T47D (cell line): Measurements from ENCODE around the gene RUNDC1.
A peak's percentile ranks its signal among the peaks of the same experiment; 100 is the strongest.

ENCODE experiments used
- DNase-seq, 2 experiments: peaks; one replicate each; pipeline versions ENCODE4 v3.0.0 to v3.0.0-alpha.2; 2011 to 2012; ENCODE audit warnings: low read depth in 1 of 2, low spot score in 1 of 2
- JUND ChIP-seq: IDR thresholded peaks from 2 replicates; pipeline ENCODE4 v1.6.1; 2012; ENCODE audit warnings: low read depth
- in situ Hi-C: cut with HindIII; loops from 2 replicates; pipeline ENCODE4 v1.10.0; 2016; ENCODE audit warnings: low sequenced_read_pairs, low pct_unique_long_range_greater_than_20kb

Gene RUNDC1

DNA sequence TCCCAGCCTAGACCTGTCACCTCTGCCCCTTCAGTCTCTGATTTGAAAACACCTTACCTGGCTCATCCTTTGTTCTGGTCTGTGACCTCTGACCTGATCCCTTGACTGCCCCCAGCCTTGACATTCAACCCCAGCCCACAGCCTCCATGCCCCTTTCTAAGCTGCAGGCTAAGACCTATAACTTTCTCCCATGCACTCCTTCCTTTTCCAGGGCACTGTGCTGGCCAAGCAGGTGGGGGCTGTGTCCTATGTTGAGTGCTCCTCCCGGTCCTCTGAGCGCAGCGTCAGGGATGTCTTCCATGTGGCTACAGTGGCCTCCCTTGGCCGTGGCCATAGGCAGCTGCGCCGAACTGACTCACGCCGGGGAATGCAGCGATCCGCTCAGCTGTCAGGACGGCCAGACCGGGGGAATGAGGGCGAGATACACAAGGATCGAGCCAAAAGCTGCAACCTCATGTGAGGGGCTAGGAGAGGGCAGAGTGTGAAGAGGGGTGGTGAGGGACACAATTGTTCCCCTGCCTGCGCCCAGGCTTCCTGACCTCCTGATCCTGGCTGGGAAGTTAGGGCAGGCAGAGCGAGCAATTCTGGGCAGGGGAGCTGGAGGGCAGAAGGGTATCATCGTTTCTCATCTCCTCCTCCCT is 48.0 kb downstream of the RUNDC1 start:
- no peak for DNase-seq
- no peak for TF ChIP-seq JUND
- in situ Hi-C loops = no loop called here

- in situ Hi-C loops = no loop called here
- no peak for TF ChIP-seq JUND
- no peak for DNase-seq
Measured at GRCh38 chr17:43030137-43030767, 49.9 kb downstream of the RUNDC1 start.

DNA sequence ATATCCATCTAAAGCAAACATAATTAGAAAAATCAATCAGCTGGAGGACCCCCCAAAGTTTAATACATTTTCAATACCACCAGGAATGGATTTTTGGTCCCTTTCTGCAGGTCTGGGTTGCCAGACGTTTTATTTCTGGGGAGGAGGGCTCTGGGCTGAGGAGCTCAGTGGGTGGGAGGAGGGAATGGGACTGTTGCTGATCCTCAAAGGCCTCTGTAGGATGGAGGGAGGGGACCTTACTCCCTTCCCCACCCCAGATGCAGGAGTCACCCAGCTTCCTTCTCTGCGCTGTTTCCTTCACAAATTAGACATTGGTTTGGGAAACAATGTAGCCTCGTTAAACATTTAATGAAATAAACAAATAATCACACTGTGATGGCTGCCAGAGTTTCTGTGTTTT is 51.3 kb downstream of the RUNDC1 start:
- in situ Hi-C loops = no loop called here
- DNase-seq = no peak
- no peak for TF ChIP-seq JUND

DNA sequence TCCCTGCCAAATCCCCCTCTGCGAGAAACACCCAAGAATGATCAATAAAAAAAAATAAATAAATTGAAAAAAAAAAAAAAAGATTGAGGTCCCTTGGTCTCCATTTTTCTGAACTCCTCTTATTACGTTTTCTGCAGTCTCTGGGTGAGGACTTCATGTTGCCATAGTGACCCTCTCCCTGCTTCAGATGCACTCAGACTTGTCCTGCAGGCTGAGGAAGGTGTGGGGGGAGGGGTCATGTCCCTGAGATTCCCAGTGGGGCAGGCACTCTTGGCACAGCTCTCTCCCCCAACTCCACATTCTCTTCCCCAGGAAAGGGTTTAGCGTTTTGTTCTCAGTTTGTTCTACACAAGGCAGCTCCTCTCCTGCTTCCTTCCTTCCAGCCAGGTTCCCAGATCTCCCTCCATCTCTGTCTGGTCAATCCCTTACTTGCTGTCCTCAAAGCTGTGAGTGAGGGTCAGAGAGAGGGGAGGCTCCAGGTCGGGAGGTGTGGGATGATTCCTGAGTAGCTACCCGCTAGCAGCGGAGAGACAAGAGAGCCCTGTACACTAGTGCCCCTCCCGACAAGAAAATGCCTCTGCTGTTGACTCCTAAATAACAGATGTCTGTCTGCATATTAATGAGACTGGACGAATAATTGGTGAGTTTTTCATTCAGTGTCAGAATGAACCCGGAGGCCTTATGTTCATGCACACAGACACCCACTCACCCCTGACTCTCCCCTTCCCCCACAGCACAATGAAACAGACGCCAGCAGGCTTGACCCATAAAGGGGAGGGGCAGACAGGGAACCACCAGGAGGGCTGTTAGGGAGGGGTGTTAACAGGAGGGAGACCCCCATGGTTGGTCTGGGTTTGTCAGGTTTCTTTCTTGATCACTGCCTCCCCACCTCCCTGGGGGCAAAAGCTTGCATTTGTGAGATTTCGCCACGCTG is 53.9 kb downstream of the RUNDC1 start:
- TF ChIP-seq JUND = no peak
- in situ Hi-C loops = no loop called here
- peak in 1 of 2 experiments; percentile 59 for DNase-seq

- in situ Hi-C loops = no loop called here
- no peak for DNase-seq
- TF ChIP-seq JUND = no peak
Measured at GRCh38 chr17:43034894-43035293, 54.5 kb downstream of the RUNDC1 start.

DNA sequence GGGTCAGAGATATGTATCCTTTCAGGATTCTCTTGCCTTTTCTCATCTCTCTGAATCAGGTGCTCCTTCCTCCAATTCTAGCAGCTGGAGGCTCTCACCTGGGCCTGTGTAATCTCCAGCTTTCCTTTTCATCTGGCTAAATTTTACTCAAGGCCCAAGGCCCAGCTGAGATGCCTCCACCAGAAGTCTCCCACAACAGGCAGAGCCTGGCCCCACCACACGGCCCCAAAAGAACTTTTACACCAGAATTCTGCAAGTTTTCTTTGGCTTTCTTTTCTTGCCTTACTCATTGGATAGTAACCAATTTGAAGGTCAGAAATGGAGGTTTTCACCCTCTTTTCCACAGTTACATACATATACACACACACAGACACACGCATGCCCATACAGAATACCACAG is 59.3 kb downstream of the RUNDC1 start:
- no peak for DNase-seq
- TF ChIP-seq JUND = no peak
- in situ Hi-C loops = no loop called here

- DNase-seq = no peak
- no peak for TF ChIP-seq JUND
- in situ Hi-C loops = no loop called here
Measured at GRCh38 chr17:43040655-43041054, 60.3 kb downstream of the RUNDC1 start.

GRCh38 chr17:43042025-43042628 is 61.8 kb downstream of the RUNDC1 start:
- in situ Hi-C loops = no loop called here
- no peak for DNase-seq
- no peak for TF ChIP-seq JUND
